Naive thymus-derived CD8-positive, alpha-beta T cell (primary cell): Measurements from ENCODE around the gene SOWAHA. TPM values are rescaled to one million over a fixed set of nuclear protein-coding genes. Genes with fewer than 3 reads are reported as not detected.

Experiments
- ATAC-seq, 2 donors: fragments of 150-1000 bp; cut with Tn5 transposase in 1 of 2; sonication (Bioruptor Pico), chemical (Tn5 transposase) in 1 of 2; 1 replicate in 1 of 2; 2 replicates in 1 of 2; pipeline ENCODE4 v1.10.0; 2021; ENCODE audit warnings: mild to moderate bottlenecking in 2 of 2, moderate library complexity in 2 of 2
- POLR2A ChIA-PET: fragments of 350-600 bp; sonication (Branson Sonifier 250); formaldehyde crosslinking; loops from one replicate; lab custom pipeline; 2021; ENCODE audit warnings: antibody characterized with exemption; lab: Charles Lee
- DNase-seq, 10 donors: peaks; one replicate each; pipeline versions ENCODE4 v3.0.0 to v3.0.0-alpha.2; 2020 to 2022
- H3K27ac Mint-ChIP-seq, 10 donors: one replicate each; pipeline ENCODE4 v1.8.0; 2020 to 2022; ENCODE audit warnings: mild to moderate bottlenecking in 10 of 10, mixed read lengths in 10 of 10, moderate library complexity in 4 of 10, inconsistent platforms in 1 of 10
- H3K27me3 Mint-ChIP-seq, 5 donors: one replicate each; pipeline ENCODE4 v1.8.0; 2021 to 2022; ENCODE audit warnings: mixed read lengths in 5 of 5
- H3K36me3 Mint-ChIP-seq, 3 donors: one replicate each; pipeline ENCODE4 v1.8.0; 2020 to 2022; ENCODE audit warnings: mixed read lengths in 3 of 3, mild to moderate bottlenecking in 2 of 3, inconsistent platforms in 1 of 3
- H3K4me1 Mint-ChIP-seq, 4 donors: one replicate each; pipeline ENCODE4 v1.8.0; 2021 to 2022; ENCODE audit warnings: mixed read lengths in 4 of 4
- H3K4me3 Mint-ChIP-seq, 10 donors: one replicate each; pipeline ENCODE4 v1.8.0; 2020 to 2022; ENCODE audit warnings: mild to moderate bottlenecking in 10 of 10, mixed read lengths in 10 of 10, moderate library complexity in 6 of 10, inconsistent platforms in 1 of 10
- H3K9me3 Mint-ChIP-seq, 9 donors: one replicate each; pipeline ENCODE4 v1.8.0; 2020 to 2022; ENCODE audit warnings: mixed read lengths in 9 of 9, mild to moderate bottlenecking in 3 of 9, inconsistent platforms in 1 of 9, moderate library complexity in 1 of 9
- polyA plus RNA-seq, 3 donors: library from polyadenylated mRNA; unstranded; fragments of 300-500 nt; fragmentation: Illumina TruSeq; gene quantifications; one replicate each; pipeline ENCODE4 v1.2.3, GENCODE V29; 2021
- total RNA-seq, 8 experiments: library from RNA in 2 of 8; stranded (reverse) in 2 of 8; gene quantifications; one replicate each; pipeline ENCODE4 v1.2.3 and lab custom pipeline; 2021 to 2026

The SOWAHA gene
- total and polyA plus RNA-seq, 5 experiments from 2014 or later = not detected

DNA sequence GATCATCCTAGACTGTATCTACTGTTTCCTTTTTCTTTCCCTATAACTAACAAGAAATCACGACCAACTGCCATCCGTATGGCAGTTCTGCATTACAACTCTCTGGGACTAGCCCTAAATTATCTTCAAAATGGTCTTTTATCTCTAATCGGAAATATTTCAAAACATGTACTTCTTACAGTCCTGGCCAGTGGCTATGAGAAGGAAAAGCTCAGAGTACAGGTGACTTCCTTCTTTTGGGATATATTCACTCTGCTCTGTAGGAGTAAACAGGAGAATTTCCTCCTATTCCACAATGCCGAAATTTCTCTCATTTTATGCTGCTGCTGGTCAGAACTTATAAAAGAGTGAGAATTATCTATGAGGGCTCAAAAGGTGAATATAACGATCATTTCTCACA lies 34.2 kb upstream of the SOWAHA start:
- ATAC-seq (no peak), DNase-seq (no peak)
- no peaks in the 10 kb centered on the region for H3K36me3 Mint-ChIP-seq
- H3K9me3 Mint-ChIP-seq = no peaks in the 10 kb centered on the region
- POLR2A ChIA-PET = interaction anchor here (1.4 kb wide), 1 partner anchor 15 kb away, joined by 3 read pairs; no protein-coding TSS in a partner anchor
- peaks cover 5 to 48% (median 43%) of the 10 kb centered on the region in 5 donors for H3K27me3 Mint-ChIP-seq
- peaks cover 14 to 56% (median 30%) of the 10 kb centered on the region in 4 donors for H3K4me1 Mint-ChIP-seq
- peak overlapping the region in 5 of 10 donors; percentile 1 to 83 (median 54) for H3K4me3 Mint-ChIP-seq
- H3K27ac Mint-ChIP-seq = no peak overlapping the region

DNA sequence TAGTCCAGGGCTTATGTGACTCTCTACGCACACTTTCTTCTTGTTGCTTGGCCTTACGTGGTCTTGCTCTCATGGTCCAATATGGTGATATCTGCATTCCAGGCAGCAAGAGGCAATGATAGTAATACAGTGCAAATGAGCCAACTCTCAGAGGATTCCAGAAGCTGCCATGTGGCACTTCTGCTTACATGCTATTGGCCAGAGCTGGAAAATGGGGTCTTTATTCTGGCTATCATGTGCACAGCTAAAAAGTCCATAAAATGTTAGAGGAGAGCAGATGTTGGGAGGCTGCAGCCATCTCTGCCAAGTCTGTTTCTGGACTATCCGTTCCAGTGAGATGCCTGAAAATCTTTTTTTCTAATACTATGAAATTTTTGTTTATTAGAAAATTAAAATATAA lies 33.1 kb upstream of the SOWAHA start:
- POLR2A ChIA-PET = no interaction called here
- peak overlapping the region in 2 of 10 donors; percentile 1 to 37 for H3K4me3 Mint-ChIP-seq
- no peak for ATAC-seq

DNA sequence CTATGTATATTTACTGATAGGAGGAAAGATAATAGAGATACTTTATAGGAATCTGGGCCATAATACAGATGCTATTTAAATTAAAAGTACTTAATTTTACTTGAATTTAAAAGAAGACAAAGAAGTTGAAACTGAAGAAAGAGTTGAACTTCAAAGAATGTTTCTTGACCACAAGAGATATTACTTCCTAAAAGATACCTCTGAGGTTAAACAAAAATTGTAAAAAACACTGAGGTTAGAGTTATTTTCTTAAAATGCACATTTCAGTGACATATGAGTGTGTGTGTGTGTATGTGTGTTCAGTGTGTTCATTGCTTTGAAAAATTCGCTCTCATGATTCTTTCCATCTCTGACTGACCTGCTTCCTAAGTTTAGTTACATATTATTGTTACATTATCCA lies 32.5 kb upstream of the SOWAHA start:
- no peaks in the 10 kb centered on the region for H3K36me3 Mint-ChIP-seq
- peaks cover 11 to 58% (median 41%) of the 10 kb centered on the region in 5 donors for H3K27me3 Mint-ChIP-seq
- peak in 2 of 10 donors; percentile 13 to 22 for DNase-seq

More for the DNA sequence above, 33.1 kb upstream of the SOWAHA start:
- peaks cover 13 to 54% (median 30%) of the 10 kb centered on the region in 4 donors for H3K4me1 Mint-ChIP-seq
- no peak for DNase-seq
- no peaks in the 10 kb centered on the region for H3K9me3 Mint-ChIP-seq
- H3K27ac Mint-ChIP-seq = peak overlapping the region in 1 of 10 donors; percentile 64
- H3K36me3 Mint-ChIP-seq = no peaks in the 10 kb centered on the region
- H3K27me3 Mint-ChIP-seq = peaks cover 7 to 52% (median 40%) of the 10 kb centered on the region in 5 donors

DNA sequence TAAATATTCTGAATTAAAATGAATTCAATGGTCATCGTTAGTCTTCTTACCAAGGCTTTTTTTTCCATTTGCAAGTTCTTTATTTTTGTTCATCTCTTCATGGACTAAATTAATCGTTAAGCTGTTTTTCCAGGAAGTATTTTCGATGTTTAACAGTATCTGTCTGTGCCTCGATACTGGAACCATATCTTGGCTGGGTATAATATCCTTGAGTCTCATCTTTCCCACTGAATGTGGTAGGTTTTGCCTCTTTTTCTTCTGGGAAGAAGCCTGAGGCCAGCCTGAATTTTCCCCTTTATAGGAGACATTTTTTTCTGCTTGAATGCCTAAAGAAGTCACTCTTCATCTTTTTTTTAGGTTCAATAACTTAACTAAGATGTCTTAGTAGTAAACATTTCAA lies 32.1 kb upstream of the SOWAHA start:
- Mint-ChIP-seq H3K27ac (no peak overlapping the region), H3K27me3 (peaks cover 14 to 63% (median 45%) of the 10 kb centered on the region in 5 donors), H3K4me3 (peak overlapping the region in 1 of 10 donors; percentile 10), H3K9me3 (no peaks in the 10 kb centered on the region), H3K4me1 (peaks cover 14 to 43% (median 24%) of the 10 kb centered on the region in 4 donors), H3K36me3 (no peaks in the 10 kb centered on the region)
- POLR2A ChIA-PET = interaction anchor here (0.6 kb wide), 1 partner anchor 493 kb away, joined by 3 read pairs; no protein-coding TSS in a partner anchor
- DNase-seq = no peak
- no peak for ATAC-seq

More for the DNA sequence above, 32.5 kb upstream of the SOWAHA start:
- ATAC-seq = no peak
- Mint-ChIP-seq H3K27ac (no peak overlapping the region), H3K4me1 (peaks cover 14 to 47% (median 27%) of the 10 kb centered on the region in 4 donors), H3K9me3 (no peaks in the 10 kb centered on the region), H3K4me3 (peak overlapping the region in 1 of 10 donors; percentile 10)
- POLR2A ChIA-PET = no interaction called here

DNA sequence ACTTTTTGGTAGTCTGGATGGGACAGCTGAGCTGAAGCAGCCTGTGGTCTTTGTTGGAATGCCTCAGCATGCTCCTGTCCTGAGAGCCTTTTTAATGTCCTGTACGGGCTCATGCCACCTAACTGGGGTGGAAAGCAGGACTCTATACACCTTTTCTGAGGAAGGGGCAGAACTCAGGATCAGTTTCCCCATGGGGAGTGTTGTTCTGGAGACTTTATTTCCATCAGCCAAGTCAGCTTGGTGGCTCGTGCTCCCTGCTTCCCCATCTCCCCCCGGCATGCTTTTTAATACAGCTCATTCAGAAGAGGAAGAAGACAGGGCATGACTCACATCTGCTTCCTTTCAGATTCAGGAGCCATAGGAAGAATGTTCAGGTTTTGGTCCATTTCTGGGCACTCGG lies 31.0 kb upstream of the SOWAHA start:
- Mint-ChIP-seq H3K4me3 (no peak overlapping the region), H3K27ac (no peak overlapping the region), H3K9me3 (no peaks in the 10 kb centered on the region), H3K27me3 (peaks cover 16 to 65% (median 45%) of the 10 kb centered on the region in 5 donors), H3K36me3 (no peaks in the 10 kb centered on the region), H3K4me1 (peaks cover 14 to 42% (median 22%) of the 10 kb centered on the region in 4 donors)
- no peak for DNase-seq
- POLR2A ChIA-PET = no interaction called here
- ATAC-seq = no peak

DNA sequence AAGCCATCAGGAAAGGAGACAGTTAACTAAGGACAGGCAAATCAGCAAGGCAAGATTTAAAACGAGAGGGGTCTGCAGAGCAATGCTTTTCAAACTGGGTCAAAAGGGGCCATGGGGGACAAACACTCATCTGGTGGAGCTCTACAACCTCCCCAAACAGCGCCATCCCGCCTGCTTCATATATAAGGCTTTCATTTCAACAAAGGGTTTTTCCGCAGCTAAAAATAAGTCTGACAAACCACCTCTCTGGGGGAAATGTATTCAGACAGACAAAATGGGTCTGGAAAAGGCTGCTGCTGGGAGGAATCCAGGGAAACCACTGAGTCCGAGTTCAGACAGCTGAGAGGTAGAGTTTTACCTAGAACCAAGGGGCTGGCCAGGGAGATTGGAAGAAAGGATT lies 27.7 kb upstream of the SOWAHA start:
- Mint-ChIP-seq H3K9me3 (no peaks in the 10 kb centered on the region), H3K4me3 (no peak overlapping the region), H3K36me3 (no peaks in the 10 kb centered on the region), H3K4me1 (peaks cover 4 to 16% (median 8%) of the 10 kb centered on the region in 4 donors), H3K27me3 (peaks cover 17 to 40% (median 27%) of the 10 kb centered on the region in 5 donors), H3K27ac (no peak overlapping the region)
- POLR2A ChIA-PET = no interaction called here
- ATAC-seq (no peak), DNase-seq (no peak)

DNA sequence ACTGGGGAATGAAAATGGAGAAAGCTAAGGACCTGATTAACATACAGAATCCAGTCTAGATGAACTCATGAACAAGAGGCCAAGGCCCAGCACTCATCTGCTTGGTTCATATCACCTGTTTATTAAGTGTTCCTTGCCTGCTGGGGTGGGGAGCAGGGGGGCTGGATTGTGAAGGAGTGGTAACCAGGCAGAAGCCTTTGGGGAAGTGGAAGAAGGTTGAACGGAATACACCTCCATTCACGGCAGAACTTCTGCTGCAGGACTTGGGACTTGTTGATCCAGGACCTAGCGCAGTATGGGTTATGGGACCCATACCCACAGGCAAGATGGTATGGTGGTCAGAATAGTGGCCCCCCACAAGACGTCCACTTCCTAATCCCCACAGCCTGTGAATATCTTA lies 27.2 kb upstream of the SOWAHA start:
- Mint-ChIP-seq H3K27me3 (peaks cover 19 to 40% (median 27%) of the 10 kb centered on the region in 5 donors), H3K36me3 (no peaks in the 10 kb centered on the region), H3K4me1 (peaks cover 1 to 11% (median 6%) of the 10 kb centered on the region in 4 donors), H3K27ac (no peak overlapping the region), H3K4me3 (no peak overlapping the region), H3K9me3 (no peaks in the 10 kb centered on the region)
- ATAC-seq = no peak
- no peak for DNase-seq
- POLR2A ChIA-PET = no interaction called here

DNA sequence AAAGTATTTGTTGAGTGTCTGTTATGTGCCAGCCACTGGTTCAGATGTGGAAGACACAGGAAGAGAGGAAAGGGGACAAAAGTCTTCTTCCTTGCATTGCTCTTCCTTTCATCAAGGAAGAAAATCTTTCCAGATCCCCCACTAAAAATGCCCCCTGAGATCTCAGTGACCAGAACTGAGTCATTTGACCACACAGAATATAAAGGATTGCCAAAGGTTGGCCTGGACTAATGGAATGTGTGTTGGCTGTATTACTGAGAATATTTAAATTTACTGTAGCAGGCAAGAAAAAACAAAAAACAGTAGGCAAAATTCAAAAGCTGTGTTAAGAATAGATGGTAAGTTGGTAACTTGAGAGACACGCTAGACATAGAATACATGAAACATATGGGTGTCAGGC lies 26.0 kb upstream of the SOWAHA start:
- Mint-ChIP-seq H3K36me3 (no peaks in the 10 kb centered on the region), H3K27ac (peak overlapping the region in 1 of 10 donors; percentile 46), H3K4me3 (no peak overlapping the region), H3K4me1 (peaks cover 0 to 3% (median 0%) of the 10 kb centered on the region in 4 donors), H3K9me3 (no peaks in the 10 kb centered on the region), H3K27me3 (peaks cover 19 to 37% (median 22%) of the 10 kb centered on the region in 5 donors)
- DNase-seq (no peak), ATAC-seq (no peak)
- POLR2A ChIA-PET = interaction anchor here (0.5 kb wide), 1 partner anchor 69 kb away, joined by 3 read pairs; no protein-coding TSS in a partner anchor

DNA sequence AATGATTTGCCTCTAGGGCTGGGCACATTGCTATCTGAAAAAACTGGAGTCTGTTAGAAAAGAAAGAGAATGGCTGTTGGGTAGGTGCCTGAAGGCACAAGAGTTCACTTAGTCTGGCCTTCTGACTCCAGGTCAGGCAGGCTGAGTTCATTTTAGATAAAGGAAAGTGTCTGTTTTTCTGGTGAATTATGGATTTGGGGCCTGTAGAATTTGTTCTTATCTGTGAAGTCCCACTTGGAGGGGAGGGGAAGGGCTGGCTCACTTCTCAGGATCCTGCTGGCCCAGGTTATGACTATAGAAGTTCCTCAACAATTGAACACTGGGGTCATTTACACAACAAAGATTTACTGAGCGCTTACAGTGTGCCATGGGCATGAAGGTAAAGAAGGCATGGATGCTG lies 24.6 kb upstream of the SOWAHA start:
- POLR2A ChIA-PET = no interaction called here
- peaks cover 14 to 36% (median 26%) of the 10 kb centered on the region in 5 donors for H3K27me3 Mint-ChIP-seq
- DNase-seq (no peak), ATAC-seq (no peak)
- no peaks in the 10 kb centered on the region for H3K9me3 Mint-ChIP-seq
- H3K27ac Mint-ChIP-seq = no peak overlapping the region
- no peak overlapping the region for H3K4me3 Mint-ChIP-seq
- peaks cover 0 to 3% (median 0%) of the 10 kb centered on the region in 4 donors for H3K4me1 Mint-ChIP-seq
- H3K36me3 Mint-ChIP-seq = no peaks in the 10 kb centered on the region

DNA sequence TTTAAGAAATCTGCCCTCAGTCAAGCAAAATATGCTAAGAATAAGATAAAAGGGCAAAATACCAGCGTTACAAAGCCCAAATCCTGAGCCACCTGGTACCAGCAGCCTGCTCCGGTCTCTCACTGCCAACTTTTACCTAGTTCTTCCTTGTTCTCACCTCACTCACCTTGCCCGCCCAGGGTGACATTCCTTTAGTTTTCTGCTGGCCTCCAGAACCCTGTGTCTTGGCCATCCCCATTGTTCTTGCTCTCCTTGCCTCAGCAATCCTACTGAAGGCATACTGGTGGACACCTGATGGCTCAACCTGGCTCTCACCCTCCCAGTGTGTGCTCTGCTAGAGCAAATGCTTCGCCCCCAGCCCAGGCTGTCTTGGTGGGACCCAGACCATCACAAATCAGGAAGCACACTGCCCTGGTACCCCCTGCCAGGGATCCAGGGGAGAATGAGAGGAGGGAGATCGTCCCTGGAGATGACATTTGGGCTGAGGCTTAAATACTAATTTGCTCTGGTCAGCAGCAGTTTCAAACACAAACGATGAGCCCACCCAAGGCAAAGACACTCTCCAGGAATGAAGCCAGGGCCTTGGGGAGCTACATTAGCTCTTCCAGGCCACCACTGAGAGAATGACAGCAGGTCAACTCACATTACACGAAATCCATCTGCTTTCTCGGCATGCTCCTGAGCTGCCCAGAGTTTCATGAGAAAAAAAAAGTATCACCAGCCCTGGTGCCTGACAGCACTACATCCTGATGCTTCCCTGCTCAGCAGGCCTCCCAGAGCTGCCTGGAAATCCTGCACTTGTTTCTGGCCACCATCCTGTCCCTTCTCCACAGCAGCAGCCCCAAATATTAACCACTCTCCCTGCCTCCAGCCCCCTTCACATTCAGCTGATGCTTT lies 23.9 kb upstream of the SOWAHA start:
- H3K4me1 Mint-ChIP-seq = peaks cover 0 to 3% (median 0%) of the 10 kb centered on the region in 4 donors
- peaks cover 16 to 36% (median 22%) of the 10 kb centered on the region in 5 donors for H3K27me3 Mint-ChIP-seq
- DNase-seq = no peak
- peaks cover 0 to under 1% (median 0%) of the 10 kb centered on the region in 3 donors for H3K36me3 Mint-ChIP-seq
- H3K9me3 Mint-ChIP-seq = no peaks in the 10 kb centered on the region
- no peak overlapping the region for H3K4me3 Mint-ChIP-seq
- POLR2A ChIA-PET = no interaction called here
- H3K27ac Mint-ChIP-seq = peak overlapping the region in 1 of 10 donors; percentile 15
- ATAC-seq = no peak

DNA sequence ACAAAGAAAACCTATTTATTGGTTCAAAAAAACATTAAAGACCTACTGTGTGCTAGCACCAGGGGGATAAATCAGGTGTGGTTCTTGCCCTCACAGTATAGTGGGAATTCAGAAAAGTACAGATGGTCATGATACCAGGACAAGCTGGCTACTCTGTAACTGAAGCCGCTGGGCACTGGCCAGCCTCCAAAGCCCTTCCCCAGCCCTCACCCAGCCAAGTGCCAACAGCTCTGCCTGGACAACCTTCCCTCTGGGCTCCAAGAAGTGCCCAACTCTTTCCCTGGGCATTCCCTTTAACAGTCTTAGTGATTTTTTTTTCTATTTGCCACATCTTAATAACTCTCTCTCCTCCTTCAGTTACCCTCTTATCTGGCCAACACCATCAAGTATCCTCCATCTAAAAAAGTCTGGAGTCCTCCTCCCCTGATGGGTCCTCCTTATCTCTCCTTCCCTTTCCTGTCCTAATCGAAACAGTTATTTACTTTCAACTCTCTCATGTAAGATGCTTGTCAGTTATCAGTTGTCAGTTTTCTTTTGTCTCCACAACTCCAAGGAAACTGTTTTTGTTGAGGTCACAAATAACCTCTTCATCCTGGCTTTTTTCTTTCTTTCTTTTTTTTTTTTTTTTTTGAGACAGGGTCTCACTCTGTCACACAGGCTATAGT lies 22.8 kb upstream of the SOWAHA start:
- H3K27me3 Mint-ChIP-seq = peaks cover 14 to 28% (median 21%) of the 10 kb centered on the region in 5 donors
- POLR2A ChIA-PET = no interaction called here
- peaks cover 0 to 1% (median 0%) of the 10 kb centered on the region in 3 donors for H3K36me3 Mint-ChIP-seq
- H3K4me1 Mint-ChIP-seq = no peaks in the 10 kb centered on the region
- H3K9me3 Mint-ChIP-seq = no peaks in the 10 kb centered on the region
- no peak for ATAC-seq
- no peak for DNase-seq
- H3K4me3 Mint-ChIP-seq = no peak overlapping the region
- peak overlapping the region in 2 of 10 donors; percentile 57 for H3K27ac Mint-ChIP-seq

DNA sequence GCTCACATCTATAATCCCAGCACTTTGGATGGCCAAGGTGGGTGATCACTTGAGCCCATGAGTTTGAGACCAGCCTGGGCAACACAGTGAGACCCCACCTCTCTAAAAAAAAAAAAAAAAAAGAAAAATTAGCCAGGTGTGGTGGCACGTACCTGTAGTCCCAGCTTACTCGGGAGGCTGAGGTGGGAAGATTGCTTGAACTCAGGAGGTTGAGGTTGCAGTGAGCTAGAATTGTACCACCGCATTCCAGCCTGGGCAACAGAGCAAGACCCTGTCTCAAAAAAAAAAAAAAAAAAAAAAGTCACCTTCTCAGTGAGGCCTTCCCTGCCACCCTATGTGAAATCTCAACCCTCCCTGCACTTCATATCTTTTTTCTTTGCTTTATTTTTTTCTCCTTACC lies 22.1 kb upstream of the SOWAHA start:
- no peak for DNase-seq
- Mint-ChIP-seq H3K9me3 (no peaks in the 10 kb centered on the region), H3K4me3 (no peak overlapping the region), H3K36me3 (peaks cover 0 to 1% (median 0%) of the 10 kb centered on the region in 3 donors), H3K4me1 (no peaks in the 10 kb centered on the region), H3K27ac (no peak overlapping the region), H3K27me3 (peaks cover 9 to 21% (median 18%) of the 10 kb centered on the region in 5 donors)
- POLR2A ChIA-PET = no interaction called here
- no peak for ATAC-seq
